HepG2 (cell line): ENCODE data around the gene TTN.

Source experiments
- CTCF ChIP-seq: sonication (generic); formaldehyde crosslinking; IDR thresholded peaks from 2 replicates; pipeline ENCODE4 v1.5.0; 2020; ENCODE audit warnings: mild to moderate bottlenecking, missing genetic modification reagents, moderate library complexity
- E2F1 ChIP-seq: sonication (generic); formaldehyde crosslinking; IDR thresholded peaks from 2 replicates; pipeline ENCODE4 v1.5.0; 2020; ENCODE audit warnings: missing genetic modification reagents
- FIP1L1 ChIP-seq: fragments of 200-400 bp; formaldehyde crosslinking; IDR thresholded peaks from 2 replicates; pipeline ENCODE4 v1.6.1; 2018; ENCODE audit warnings: low read depth, mild to moderate bottlenecking, low read length, moderate library complexity, borderline replicate concordance; ENCODE audit not compliant: insufficient read depth
- SUZ12 ChIP-seq: fragments of 150-350 bp; IDR thresholded peaks from 2 replicates; pipeline ENCODE4 v1.6.1; 2014; ENCODE audit warnings: low read depth, low read length

GRCh38 chr2:178482437-178482836 lies 324.8 kb downstream of the TTN start:
- TF ChIP-seq CTCF (CRISPR knock-in tag) = no peak
- no peak for TF ChIP-seq FIP1L1
- no peak for TF ChIP-seq E2F1
- no peak for TF ChIP-seq SUZ12
